ENCODE measurements around the gene CXCL1. TPM values are rescaled to one million over a fixed set of nuclear protein-coding genes. Genes with fewer than 3 reads are reported as not detected.

CXCL1 gene
- total and polyA plus RNA-seq, 2 donors (not counting 1 experiment from before 2014, with no cell fraction given) = 0.24 TPM; not detected in 1

DNA sequence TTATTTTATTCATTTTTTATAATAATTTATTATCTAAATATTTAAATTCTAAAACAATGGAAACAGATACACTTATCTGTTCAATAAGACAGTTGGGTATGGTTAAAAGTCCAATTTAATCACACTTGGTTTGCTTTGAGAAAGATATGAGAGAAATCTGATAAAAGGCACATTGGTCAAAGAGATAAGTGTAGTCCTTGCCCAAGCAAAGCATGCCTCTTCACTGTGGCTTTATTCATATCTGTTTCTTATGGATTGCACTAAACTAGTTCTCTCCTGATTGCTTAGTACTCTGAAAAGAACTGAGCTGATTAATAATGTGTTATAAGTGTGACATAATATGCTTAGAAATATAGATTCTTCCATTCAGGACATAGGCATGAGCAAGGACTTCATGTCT lies 39.8 kb downstream of the CXCL1 start:
- Histone ChIP-seq H3K4me2 (replicated peaks; ENCODE audit: low read depth, low read length, poor library complexity, severe bottlenecking) (no peak overlapping the region), H3K79me2 (ENCODE audit: control insufficient read depth, insufficient read depth, low read length) (no peaks in the 10 kb centered on the region), H3K9ac (ENCODE audit: low read length) (no peak overlapping the region), H4K20me1 (ENCODE audit: control insufficient read depth, insufficient read depth, low read length, poor library complexity, severe bottlenecking) (no peaks in the 10 kb centered on the region), H3K4me3 (ENCODE audit: control extremely low read depth in 1 of 5, extremely low read depth in 1 of 5, insufficient read depth in 1 of 5, low read depth in 2 of 5, low read length in 4 of 5) (no peak overlapping the region), H3K9me3 (ENCODE audit: control extremely low read depth in 1 of 3, control insufficient read depth in 2 of 3, insufficient read depth in 1 of 3, low read length in 2 of 3) (no peaks in the 10 kb centered on the region), H3K4me1 (ENCODE audit: control insufficient read depth in 2 of 2, insufficient read depth in 2 of 2, low read length in 2 of 2) (no peaks in the 10 kb centered on the region), H3K36me3 (replicated peaks in 1 of 2; ENCODE audit: control extremely low read depth in 1 of 2, control insufficient read depth in 1 of 2, extremely low read depth in 1 of 2, insufficient read depth in 2 of 2, low read length in 1 of 2) (no peaks in the 10 kb centered on the region), H2AFZ (ENCODE audit: insufficient read depth, low read depth, low read length, poor library complexity, severe bottlenecking) (no peak overlapping the region), H3K27ac (ENCODE audit: low read length in 2 of 2) (no peak overlapping the region), H3K27me3 (replicated peaks in 1 of 4; ENCODE audit: control extremely low read depth in 1 of 4, control insufficient read depth in 3 of 4, insufficient read depth in 4 of 4, low read length in 3 of 4) (no peaks in the 10 kb centered on the region)
- H3K27ac Mint-ChIP-seq = no peak overlapping the region
- TF ChIP-seq EZH2 (IDR thresholded peaks at IDR 0.05; ENCODE audit: borderline replicate concordance, insufficient read depth, low read depth, low read length, poor library complexity, severe bottlenecking) = no peak
- TF ChIP-seq CTCF (IDR thresholded peaks at IDR 0.05) = no peak
- peaks cover 2% of the 10 kb centered on the region for H3K9me3 Mint-ChIP-seq (ENCODE audit: insufficient read depth)
- ChIA-PET CTCF (no interaction called here), POLR2A (no interaction called here)
- intact Hi-C loops (cut with micrococcal nuclease) = no loop called here
- ATAC-seq (ENCODE audit: low read depth) (no peak), DNase-seq (no peak)
- peaks cover 6% of the 10 kb centered on the region for H3K27me3 Mint-ChIP-seq
- H3K4me3 Mint-ChIP-seq = no peak overlapping the region
- no peaks in the 10 kb centered on the region for H3K4me1 Mint-ChIP-seq

DNA sequence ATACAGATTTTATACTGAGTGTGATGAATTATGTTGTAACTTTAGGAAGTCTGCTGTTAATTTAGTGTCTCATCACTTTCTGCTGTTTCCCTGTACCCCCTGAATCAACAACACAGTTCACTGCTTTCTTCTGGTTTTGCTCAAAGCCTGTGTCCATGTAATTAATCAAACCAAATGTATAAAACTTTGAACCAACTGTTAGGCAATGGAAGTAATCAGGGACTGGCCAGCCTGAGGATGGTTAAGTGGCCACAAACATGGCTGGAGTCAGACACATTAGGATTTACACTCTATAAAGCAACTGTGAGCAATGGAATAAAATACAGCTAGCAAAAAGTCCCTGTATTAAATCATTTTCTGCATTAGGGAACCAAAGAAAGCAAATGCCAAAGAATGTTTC lies 42.6 kb downstream of the CXCL1 start:
- H3K27me3 Mint-ChIP-seq = peaks cover 6% of the 10 kb centered on the region
- no peaks in the 10 kb centered on the region for H3K4me1 Mint-ChIP-seq
- CTCF ChIA-PET = no interaction called here
- POLR2A ChIA-PET = no interaction called here
- Histone ChIP-seq H3K9ac (ENCODE audit: low read length) (no peak overlapping the region), H3K9me3 (ENCODE audit: control extremely low read depth in 1 of 3, control insufficient read depth in 2 of 3, insufficient read depth in 1 of 3, low read length in 2 of 3) (no peaks in the 10 kb centered on the region), H4K20me1 (ENCODE audit: control insufficient read depth, insufficient read depth, low read length, poor library complexity, severe bottlenecking) (no peaks in the 10 kb centered on the region), H3K4me3 (ENCODE audit: control extremely low read depth in 1 of 5, extremely low read depth in 1 of 5, insufficient read depth in 1 of 5, low read depth in 2 of 5, low read length in 4 of 5) (no peak overlapping the region), H3K79me2 (ENCODE audit: control insufficient read depth, insufficient read depth, low read length) (no peaks in the 10 kb centered on the region), H3K4me2 (replicated peaks; ENCODE audit: low read depth, low read length, poor library complexity, severe bottlenecking) (no peak overlapping the region), H2AFZ (ENCODE audit: insufficient read depth, low read depth, low read length, poor library complexity, severe bottlenecking) (no peak overlapping the region), H3K36me3 (replicated peaks in 1 of 2; ENCODE audit: control extremely low read depth in 1 of 2, control insufficient read depth in 1 of 2, extremely low read depth in 1 of 2, insufficient read depth in 2 of 2, low read length in 1 of 2) (no peaks in the 10 kb centered on the region), H3K27ac (ENCODE audit: low read length in 2 of 2) (no peak overlapping the region), H3K4me1 (ENCODE audit: control insufficient read depth in 2 of 2, insufficient read depth in 2 of 2, low read length in 2 of 2) (no peaks in the 10 kb centered on the region), H3K27me3 (replicated peaks in 1 of 4; ENCODE audit: control extremely low read depth in 1 of 4, control insufficient read depth in 3 of 4, insufficient read depth in 4 of 4, low read length in 3 of 4) (no peaks in the 10 kb centered on the region)
- no peak for DNase-seq
- ATAC-seq (ENCODE audit: low read depth) = no peak
- peaks cover 2% of the 10 kb centered on the region for H3K9me3 Mint-ChIP-seq (ENCODE audit: insufficient read depth)
- intact Hi-C loops (cut with micrococcal nuclease) = no loop called here
- no peak overlapping the region for H3K27ac Mint-ChIP-seq
- TF ChIP-seq CTCF (IDR thresholded peaks at IDR 0.05) (no peak), EZH2 (IDR thresholded peaks at IDR 0.05; ENCODE audit: borderline replicate concordance, insufficient read depth, low read depth, low read length, poor library complexity, severe bottlenecking) (no peak)
- H3K4me3 Mint-ChIP-seq = no peak overlapping the region
